ENCODE results near the gene TDRD9. TPM values are rescaled to one million over a fixed set of nuclear protein-coding genes. Genes with fewer than 3 reads are reported as not detected.

The TDRD9 gene
- total RNA-seq, 1 donor from 2014 or later = not detected

DNA sequence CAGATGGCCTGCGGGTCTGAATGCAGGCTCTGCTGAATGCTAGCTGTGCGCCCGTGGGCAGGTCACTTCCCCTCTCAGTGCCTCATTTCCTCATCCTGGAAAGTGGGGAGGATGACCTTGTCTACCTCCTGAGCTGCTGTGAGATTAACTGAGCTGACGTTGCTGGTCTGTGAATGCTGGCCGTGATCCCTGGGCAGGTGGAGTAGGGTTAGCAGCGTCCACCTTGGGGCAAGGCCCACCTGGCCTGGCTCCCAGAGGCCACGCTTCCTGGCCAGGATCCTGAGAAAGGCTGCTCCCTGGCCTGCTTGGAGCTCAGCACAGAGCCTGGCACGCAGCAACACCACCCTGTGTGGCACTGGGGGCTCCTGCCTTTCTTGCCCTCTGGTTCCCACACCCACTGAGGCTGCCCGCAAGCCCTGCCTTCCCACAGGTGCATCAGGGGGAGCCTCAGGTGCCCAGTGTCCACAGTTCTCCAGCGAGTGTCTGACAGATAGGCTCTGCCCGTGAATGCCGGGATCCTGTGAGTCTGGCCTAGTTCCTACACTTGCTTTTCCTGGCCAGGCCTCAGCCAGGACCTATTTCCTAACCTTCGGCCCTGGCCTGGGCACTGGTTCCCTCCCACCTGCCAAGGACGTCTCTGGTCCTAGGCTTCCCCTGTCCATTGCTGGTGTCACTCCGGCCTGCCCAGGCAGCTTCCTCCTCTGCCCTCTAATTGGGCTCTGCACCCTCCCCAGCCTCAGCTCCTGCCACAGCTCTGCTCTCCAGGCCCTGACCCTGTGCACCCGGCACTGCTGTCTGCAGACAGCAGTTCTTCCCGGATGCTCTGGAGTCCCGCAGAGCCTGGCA is 37.2 kb upstream of the TDRD9 start:
- TF ChIP-seq, protein P1, sequence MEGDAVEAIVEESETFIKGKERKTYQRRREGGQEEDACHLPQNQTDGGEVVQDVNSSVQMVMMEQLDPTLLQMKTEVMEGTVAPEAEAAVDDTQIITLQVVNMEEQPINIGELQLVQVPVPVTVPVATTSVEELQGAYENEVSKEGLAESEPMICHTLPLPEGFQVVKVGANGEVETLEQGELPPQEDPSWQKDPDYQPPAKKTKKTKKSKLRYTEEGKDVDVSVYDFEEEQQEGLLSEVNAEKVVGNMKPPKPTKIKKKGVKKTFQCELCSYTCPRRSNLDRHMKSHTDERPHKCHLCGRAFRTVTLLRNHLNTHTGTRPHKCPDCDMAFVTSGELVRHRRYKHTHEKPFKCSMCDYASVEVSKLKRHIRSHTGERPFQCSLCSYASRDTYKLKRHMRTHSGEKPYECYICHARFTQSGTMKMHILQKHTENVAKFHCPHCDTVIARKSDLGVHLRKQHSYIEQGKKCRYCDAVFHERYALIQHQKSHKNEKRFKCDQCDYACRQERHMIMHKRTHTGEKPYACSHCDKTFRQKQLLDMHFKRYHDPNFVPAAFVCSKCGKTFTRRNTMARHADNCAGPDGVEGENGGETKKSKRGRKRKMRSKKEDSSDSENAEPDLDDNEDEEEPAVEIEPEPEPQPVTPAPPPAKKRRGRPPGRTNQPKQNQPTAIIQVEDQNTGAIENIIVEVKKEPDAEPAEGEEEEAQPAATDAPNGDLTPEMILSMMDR (conservative IDR thresholded peaks at IDR 0.05) = no peak
- DNase-seq (ENCODE audit: extremely low spot score, unreplicated experiment) = no peak
- peaks cover 3% of the 10 kb centered on the region for H3K27me3 Mint-ChIP-seq
- H3K4me3 Mint-ChIP-seq = no peak overlapping the region
- peaks cover 8% of the 10 kb centered on the region for H3K4me1 Mint-ChIP-seq (ENCODE audit: unreplicated experiment)
- H3K9me3 Mint-ChIP-seq = no peaks in the 10 kb centered on the region
- H3K27ac Mint-ChIP-seq = no peak overlapping the region
- H3K36me3 Mint-ChIP-seq = no peaks in the 10 kb centered on the region

DNA sequence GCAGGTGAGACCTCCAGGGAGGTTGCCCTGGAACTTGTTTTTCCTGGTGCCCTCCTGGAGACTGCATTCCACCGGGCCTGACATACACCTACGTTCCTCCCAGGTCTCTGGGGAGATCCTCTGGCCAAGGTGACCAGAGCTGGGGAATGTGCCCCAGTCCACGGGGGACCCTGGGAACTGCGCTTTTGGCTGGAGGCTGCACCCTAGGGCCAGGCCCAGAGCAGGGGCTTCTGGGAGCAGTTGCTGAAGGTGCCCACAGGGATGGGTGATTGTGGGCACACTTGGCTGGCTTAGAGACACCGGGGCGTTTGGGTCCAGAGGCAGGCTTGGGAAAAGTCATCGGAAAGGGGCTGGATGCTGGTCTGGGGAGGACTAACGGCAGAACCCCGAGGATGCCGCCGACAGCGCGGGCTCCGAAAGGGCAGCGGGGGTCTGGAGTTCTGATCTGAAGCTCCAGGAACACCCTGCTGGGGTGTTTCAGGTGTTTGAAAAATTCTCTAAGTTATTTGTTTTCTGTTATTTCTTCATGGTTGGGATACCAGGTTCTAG is 36.5 kb upstream of the TDRD9 start:
- no peaks in the 10 kb centered on the region for H3K36me3 Mint-ChIP-seq
- no peaks in the 10 kb centered on the region for H3K27me3 Mint-ChIP-seq
- no peak for DNase-seq (ENCODE audit: extremely low spot score, unreplicated experiment)
- H3K9me3 Mint-ChIP-seq = no peaks in the 10 kb centered on the region
- no peak overlapping the region for H3K4me3 Mint-ChIP-seq
- H3K4me1 Mint-ChIP-seq (ENCODE audit: unreplicated experiment) = peaks cover under 1% of the 10 kb centered on the region
- H3K27ac Mint-ChIP-seq = no peak overlapping the region
- TF ChIP-seq, protein P1 (conservative IDR thresholded peaks at IDR 0.05) = no peak

DNA sequence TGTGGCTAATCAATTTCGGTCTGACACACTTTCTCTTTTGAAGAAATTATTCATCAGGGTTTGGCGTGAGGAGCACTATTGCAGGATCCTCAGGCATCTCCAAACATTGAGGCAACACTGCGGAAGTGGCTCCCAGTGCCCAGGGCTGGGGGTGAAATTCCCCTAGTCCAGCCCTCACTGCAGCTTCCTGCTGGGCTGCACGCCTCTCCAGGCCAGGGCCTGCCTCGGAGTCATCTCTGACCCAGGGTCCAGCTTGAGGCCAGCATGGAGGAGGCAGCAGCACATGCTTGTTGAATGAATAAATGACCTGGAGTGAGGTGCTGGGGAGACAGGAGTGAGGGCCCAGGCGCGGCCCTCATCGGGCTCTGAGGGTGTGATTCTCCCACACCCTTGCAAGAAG is 36.0 kb upstream of the TDRD9 start:
- no peaks in the 10 kb centered on the region for H3K4me1 Mint-ChIP-seq (ENCODE audit: unreplicated experiment)
- H3K9me3 Mint-ChIP-seq = no peaks in the 10 kb centered on the region
- no peaks in the 10 kb centered on the region for H3K27me3 Mint-ChIP-seq
- H3K36me3 Mint-ChIP-seq = no peaks in the 10 kb centered on the region
- DNase-seq (ENCODE audit: extremely low spot score, unreplicated experiment) = no peak
- no peak overlapping the region for H3K27ac Mint-ChIP-seq
- H3K4me3 Mint-ChIP-seq = no peak overlapping the region
- TF ChIP-seq, protein P1 (conservative IDR thresholded peaks at IDR 0.05) = no peak

DNA sequence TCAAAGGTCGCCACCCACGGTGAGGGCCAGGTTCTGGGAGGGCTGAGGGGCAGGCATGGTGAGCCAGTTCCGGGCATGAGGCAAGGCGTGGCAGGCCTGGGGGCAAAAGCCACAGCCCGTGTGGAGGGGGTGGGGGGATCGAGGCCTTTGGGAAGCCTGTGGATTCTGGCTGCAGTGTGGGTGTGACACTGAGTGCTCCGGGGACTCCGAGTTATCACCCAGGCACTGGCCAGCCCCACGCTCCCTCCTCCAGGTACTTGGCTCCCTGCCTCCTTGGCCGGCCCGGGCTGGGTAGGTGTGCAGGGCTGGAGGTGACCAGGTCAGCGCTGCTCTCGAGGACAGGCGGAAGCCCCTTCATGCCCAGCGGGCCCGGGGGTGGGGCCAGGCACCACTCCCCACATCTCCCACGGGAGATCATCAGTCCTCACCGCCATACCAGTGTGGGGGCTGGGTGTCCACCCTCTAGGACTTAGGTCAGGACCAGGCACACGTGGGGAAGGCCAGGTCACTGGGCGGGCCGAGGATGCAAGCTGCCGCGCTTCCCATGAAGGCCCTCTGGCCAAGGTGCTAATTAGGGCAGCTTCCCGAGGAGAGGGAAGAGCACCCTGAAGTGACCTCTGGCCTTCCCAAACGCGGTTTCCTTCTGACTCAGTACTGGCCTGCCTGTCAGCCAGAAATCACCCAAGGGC is 34.1 kb upstream of the TDRD9 start:
- Mint-ChIP-seq H3K4me3 (no peak overlapping the region), H3K36me3 (no peaks in the 10 kb centered on the region), H3K27ac (no peak overlapping the region), H3K27me3 (no peaks in the 10 kb centered on the region), H3K4me1 (ENCODE audit: unreplicated experiment) (no peaks in the 10 kb centered on the region), H3K9me3 (no peaks in the 10 kb centered on the region)
- no peak for DNase-seq (ENCODE audit: extremely low spot score, unreplicated experiment)
- TF ChIP-seq, protein P1 (conservative IDR thresholded peaks at IDR 0.05) = no peak

DNA sequence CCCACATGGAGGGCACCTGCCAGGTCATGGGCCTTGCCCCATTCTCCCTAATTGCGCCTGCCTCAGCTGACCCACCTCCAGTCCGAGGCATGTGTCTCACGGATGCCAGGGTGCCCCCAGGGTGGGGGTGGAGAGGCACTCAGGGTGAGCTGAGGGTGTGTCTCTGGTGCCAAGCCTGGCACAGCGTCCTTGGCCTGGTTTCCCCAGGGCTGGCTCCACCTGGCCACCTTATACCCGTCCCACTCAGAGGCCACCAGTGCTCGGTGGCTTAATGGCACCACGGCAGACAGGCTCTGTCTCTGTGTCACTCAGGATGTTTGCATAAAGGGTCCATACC is 33.6 kb upstream of the TDRD9 start:
- H3K36me3 Mint-ChIP-seq = no peaks in the 10 kb centered on the region
- no peak overlapping the region for H3K27ac Mint-ChIP-seq
- no peak for DNase-seq (ENCODE audit: extremely low spot score, unreplicated experiment)
- H3K9me3 Mint-ChIP-seq = no peaks in the 10 kb centered on the region
- TF ChIP-seq, protein P1 (conservative IDR thresholded peaks at IDR 0.05) = no peak
- no peak overlapping the region for H3K4me3 Mint-ChIP-seq
- no peaks in the 10 kb centered on the region for H3K27me3 Mint-ChIP-seq
- no peaks in the 10 kb centered on the region for H3K4me1 Mint-ChIP-seq (ENCODE audit: unreplicated experiment)

Data from type B pancreatic cell (in vitro differentiated cells).